ENCODE results near the gene MAP7. TPM values are rescaled to one million over a fixed set of nuclear protein-coding genes. Genes with fewer than 3 reads are reported as not detected.
A peak's percentile ranks its signal among the peaks of the same experiment; 100 is the strongest.

MAP7 gene
- total RNA-seq, 1 donor, result 1.4 TPM

DNA sequence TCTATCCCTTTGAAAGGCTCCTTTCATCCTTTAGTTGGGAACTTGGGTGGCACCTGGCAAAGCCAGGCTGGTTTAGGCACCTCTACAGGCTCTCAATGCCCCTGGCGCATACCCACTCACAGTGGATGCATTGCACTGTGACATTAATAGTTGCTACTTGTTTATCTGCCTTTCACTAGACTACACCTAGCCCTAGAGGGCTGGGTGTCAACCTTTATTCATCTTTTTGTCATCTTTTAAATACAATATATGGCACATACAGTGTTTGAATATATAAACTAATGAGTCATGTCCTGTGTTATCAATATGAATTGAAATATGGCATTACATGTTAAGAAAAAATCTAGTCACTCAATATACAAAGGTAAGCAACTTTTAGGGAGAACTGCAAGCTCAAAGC is 140.6 kb downstream of the MAP7 start:
- TF ChIP-seq CTCF (IDR thresholded peaks at IDR 0.05; ENCODE audit: extremely low read depth, low read depth, low read length), result no peak
- H3K4me2 ChIP-seq (ENCODE audit: insufficient read depth, low read length), result no peak overlapping the region
- no peaks in the 10 kb centered on the region for H3K27me3 ChIP-seq (ENCODE audit: insufficient read depth, low read length)
- H2AFZ ChIP-seq (ENCODE audit: low read length), result no peak overlapping the region
- no peak for DNase-seq (ENCODE audit: insufficient read length, low spot score, missing footprints)
- no peak overlapping the region for H3K27ac ChIP-seq (ENCODE audit: low read depth, low read length)
- no peaks in the 10 kb centered on the region for H3K79me2 ChIP-seq (ENCODE audit: insufficient read depth, low read length)
- H3K9me3 ChIP-seq (ENCODE audit: low read depth, low read length), result no peaks in the 10 kb centered on the region
- no peaks in the 10 kb centered on the region for H3K4me1 ChIP-seq (ENCODE audit: insufficient read depth, low read length)
- no peaks in the 10 kb centered on the region for H4K20me1 ChIP-seq (ENCODE audit: insufficient read depth, low read length)
- no peaks in the 10 kb centered on the region for H3K36me3 ChIP-seq (ENCODE audit: insufficient read depth, low read length)
- H3K4me3 ChIP-seq (ENCODE audit: insufficient read depth, low read length), result no peak overlapping the region

- Histone ChIP-seq H3K4me3 (ENCODE audit: insufficient read depth, low read length) (no peak overlapping the region), H3K79me2 (ENCODE audit: insufficient read depth, low read length) (no peaks in the 10 kb centered on the region), H4K20me1 (ENCODE audit: insufficient read depth, low read length) (no peaks in the 10 kb centered on the region), H2AFZ (ENCODE audit: low read length) (no peak overlapping the region), H3K4me1 (ENCODE audit: insufficient read depth, low read length) (peaks cover 7% of the 10 kb centered on the region), H3K27ac (ENCODE audit: low read depth, low read length) (no peak overlapping the region), H3K27me3 (ENCODE audit: insufficient read depth, low read length) (no peaks in the 10 kb centered on the region), H3K9me3 (ENCODE audit: low read depth, low read length) (no peaks in the 10 kb centered on the region), H3K36me3 (ENCODE audit: insufficient read depth, low read length) (no peaks in the 10 kb centered on the region), H3K4me2 (ENCODE audit: insufficient read depth, low read length) (no peak overlapping the region)
- no peak for DNase-seq (ENCODE audit: insufficient read length, low spot score, missing footprints)
- no peak for TF ChIP-seq CTCF (IDR thresholded peaks at IDR 0.05; ENCODE audit: extremely low read depth, low read depth, low read length)
These were observed 142.0 kb downstream of the MAP7 start for GRCh38 chr6:136408204-136408603.

GRCh38 chr6:136405420-136406029 is 144.7 kb downstream of the MAP7 start:
- DNase-seq (ENCODE audit: insufficient read length, low spot score, missing footprints), result no peak
- Histone ChIP-seq H3K79me2 (ENCODE audit: insufficient read depth, low read length) (no peaks in the 10 kb centered on the region), H3K9me3 (ENCODE audit: low read depth, low read length) (no peaks in the 10 kb centered on the region), H3K36me3 (ENCODE audit: insufficient read depth, low read length) (no peaks in the 10 kb centered on the region), H3K27me3 (ENCODE audit: insufficient read depth, low read length) (no peaks in the 10 kb centered on the region), H3K4me1 (ENCODE audit: insufficient read depth, low read length) (peaks cover 19% of the 10 kb centered on the region), H4K20me1 (ENCODE audit: insufficient read depth, low read length) (no peaks in the 10 kb centered on the region), H2AFZ (ENCODE audit: low read length) (peak overlapping the region; percentile 18), H3K27ac (ENCODE audit: low read depth, low read length) (no peak overlapping the region), H3K4me3 (ENCODE audit: insufficient read depth, low read length) (no peak overlapping the region), H3K4me2 (ENCODE audit: insufficient read depth, low read length) (no peak overlapping the region)
- no peak for TF ChIP-seq CTCF (IDR thresholded peaks at IDR 0.05; ENCODE audit: extremely low read depth, low read depth, low read length)

DNA sequence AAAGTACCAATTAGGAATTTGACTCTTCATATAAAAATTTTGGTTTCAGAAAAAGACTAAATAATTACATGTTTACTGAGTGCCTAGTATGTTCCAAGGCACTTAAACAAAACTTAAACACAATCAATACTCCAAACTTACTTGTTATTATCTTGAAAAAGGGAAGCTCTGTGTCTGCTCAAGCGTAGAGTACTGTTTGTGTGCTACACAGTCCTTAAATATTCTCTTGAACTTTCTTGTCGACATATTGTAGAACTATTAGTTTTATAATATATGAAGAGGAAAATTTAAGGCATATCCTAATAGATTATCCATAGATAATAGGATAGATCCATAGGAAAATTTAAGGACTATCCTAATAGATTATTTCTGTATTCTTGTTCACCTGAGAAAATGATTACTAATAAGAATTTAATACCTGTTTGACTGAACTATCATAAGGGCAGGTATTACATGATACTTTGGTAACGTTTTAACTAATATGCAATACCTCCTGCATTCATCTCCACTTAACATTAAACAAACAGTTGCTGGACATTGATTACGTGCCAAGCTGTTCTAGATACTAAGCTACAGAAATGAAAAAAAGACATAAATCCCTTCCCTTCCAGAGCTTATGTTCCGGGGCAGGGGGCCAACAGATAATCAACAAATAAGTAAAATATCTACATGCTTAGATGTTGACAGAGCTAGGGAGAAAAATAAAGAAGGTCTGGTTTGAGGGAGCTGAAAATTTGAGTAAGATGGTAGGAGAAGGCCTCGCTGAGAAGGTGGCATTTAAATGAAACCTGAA is 145.4 kb downstream of the MAP7 start:
- no peak for DNase-seq (ENCODE audit: insufficient read length, low spot score, missing footprints)
- Histone ChIP-seq H3K4me2 (ENCODE audit: insufficient read depth, low read length) (no peak overlapping the region), H3K79me2 (ENCODE audit: insufficient read depth, low read length) (no peaks in the 10 kb centered on the region), H3K4me1 (ENCODE audit: insufficient read depth, low read length) (peaks cover 19% of the 10 kb centered on the region), H3K4me3 (ENCODE audit: insufficient read depth, low read length) (no peak overlapping the region), H3K27ac (ENCODE audit: low read depth, low read length) (no peak overlapping the region), H3K36me3 (ENCODE audit: insufficient read depth, low read length) (no peaks in the 10 kb centered on the region), H4K20me1 (ENCODE audit: insufficient read depth, low read length) (no peaks in the 10 kb centered on the region), H2AFZ (ENCODE audit: low read length) (no peak overlapping the region), H3K27me3 (ENCODE audit: insufficient read depth, low read length) (no peaks in the 10 kb centered on the region), H3K9me3 (ENCODE audit: low read depth, low read length) (no peaks in the 10 kb centered on the region)
- no peak for TF ChIP-seq CTCF (IDR thresholded peaks at IDR 0.05; ENCODE audit: extremely low read depth, low read depth, low read length)

Measured in osteoblast (primary cell).